HEK293T (cell line): Measurements from ENCODE around the gene EPHA5.

ENCODE experiments used
- CTCF ChIA-PET: fragments of 350-600 bp; formaldehyde crosslinking; extraction: SDS; loops from one replicate; lab custom pipeline; 2021; ENCODE audit warnings: antibody characterized with exemption, inconsistent platforms; lab: Yijun Ruan, JAX
- POLR2A ChIA-PET: fragments of 350-600 bp; formaldehyde crosslinking; extraction: SDS; loops from one replicate; lab custom pipeline; 2020; ENCODE audit warnings: antibody characterized with exemption, inconsistent platforms; lab: Yijun Ruan, JAX
- DNase-seq: peaks from one replicate; pipeline ENCODE4 v3.0.0; 2012; ENCODE audit warnings: mixed read lengths; ENCODE audit errors: extremely low spot score
- ARNT ChIP-seq: fragments of 450-650 bp; IDR thresholded peaks from 2 replicates; pipeline ENCODE4 v1.6.1; 2017; ENCODE audit warnings: mild to moderate bottlenecking
- BHLHE40 ChIP-seq: fragments of 450-650 bp; IDR thresholded peaks from 2 replicates; pipeline ENCODE4 v1.6.1; 2016; ENCODE audit warnings: mild to moderate bottlenecking, moderate library complexity, borderline replicate concordance
- CTBP1 ChIP-seq: fragments of 450-650 bp; IDR thresholded peaks from 2 replicates; pipeline ENCODE4 v1.6.1; 2016; ENCODE audit warnings: borderline replicate concordance
- ELF4 ChIP-seq: fragments of 450-650 bp; IDR thresholded peaks from 2 replicates; pipeline ENCODE4 v1.6.1; 2017; ENCODE audit warnings: antibody characterized with exemption
- FOXA1 ChIP-seq: fragments of 450-650 bp; IDR thresholded peaks from 2 replicates; pipeline ENCODE4 v1.6.1; 2016; ENCODE audit warnings: mild to moderate bottlenecking
- FOXK2 ChIP-seq: fragments of 450-650 bp; IDR thresholded peaks from 2 replicates; pipeline ENCODE4 v1.6.1; 2016; ENCODE audit warnings: mild to moderate bottlenecking
- FOXM1 ChIP-seq: fragments of 450-650 bp; IDR thresholded peaks from 2 replicates; pipeline ENCODE4 v1.6.1; 2017; ENCODE audit warnings: mild to moderate bottlenecking, borderline replicate concordance
- HDGF ChIP-seq: fragments of 450-650 bp; IDR thresholded peaks from 2 replicates; pipeline ENCODE4 v1.6.1; 2017; ENCODE audit warnings: antibody characterized with exemption, borderline replicate concordance
- L3MBTL2 ChIP-seq: fragments of 450-650 bp; conservative IDR thresholded peaks from 2 replicates; pipeline ENCODE4 v1.6.1; 2016; ENCODE audit warnings: mild to moderate bottlenecking
- LEF1 ChIP-seq: fragments of 450-650 bp; IDR thresholded peaks from 2 replicates; pipeline ENCODE4 v1.6.1; 2017; ENCODE audit warnings: mild to moderate bottlenecking, borderline replicate concordance
- NFRKB ChIP-seq: fragments of 450-650 bp; IDR thresholded peaks from 2 replicates; pipeline ENCODE4 v1.6.1; 2016; ENCODE audit warnings: mild to moderate bottlenecking, moderate library complexity
- PKNOX1 ChIP-seq: fragments of 450-650 bp; IDR thresholded peaks from 2 replicates; pipeline ENCODE4 v1.6.1; 2016
- SP1 ChIP-seq: fragments of 450-650 bp; IDR thresholded peaks from 2 replicates; pipeline ENCODE4 v1.6.1; 2017
- SUZ12 ChIP-seq: fragments of 450-650 bp; IDR thresholded peaks from 2 replicates; pipeline ENCODE4 v1.6.1; 2016; ENCODE audit warnings: mild to moderate bottlenecking
- TARDBP ChIP-seq: fragments of 450-650 bp; IDR thresholded peaks from 2 replicates; pipeline ENCODE4 v1.6.1; 2016
- ZNF384 ChIP-seq: fragments of 450-650 bp; IDR thresholded peaks from 2 replicates; pipeline ENCODE4 v1.6.1; 2016

EPHA5 gene

GRCh38 chr4:65646136-65646535, 24.2 kb downstream of the EPHA5 start:
- POLR2A ChIA-PET: no interaction called here
- CTCF ChIA-PET: no interaction called here

GRCh38 chr4:65645185-65645584, 25.1 kb downstream of the EPHA5 start:
- ChIA-PET POLR2A (no interaction called here), CTCF (no interaction called here)
- DNase-seq: no peak
- TF ChIP-seq FOXK2: no peak
- no peak for TF ChIP-seq ARNT

More at GRCh38 chr4:65646136-65646535, 24.2 kb downstream of the EPHA5 start:
- TF ChIP-seq FOXM1: no peak
- no peak for TF ChIP-seq NFRKB
- TF ChIP-seq ELF4: no peak
- no peak for TF ChIP-seq SP1
- no peak for DNase-seq

GRCh38 chr4:65635051-65635821, 35.1 kb downstream of the EPHA5 start:
- DNase-seq: no peak
- TF ChIP-seq HDGF (no peak), ELF4 (no peak), SUZ12 (no peak)
- CTCF ChIA-PET: no interaction called here
- POLR2A ChIA-PET: no interaction called here

- POLR2A ChIA-PET: no interaction called here
- DNase-seq: no peak
- TF ChIP-seq CTBP1 (no peak), FOXK2 (no peak), FOXA1 (no peak), BHLHE40 (no peak), SUZ12 (no peak), ELF4 (no peak), PKNOX1 (no peak), ARNT (no peak), TARDBP (no peak), L3MBTL2 (no peak), ZNF384 (no peak), FOXM1 (no peak), SP1 (no peak), NFRKB (no peak)
- CTCF ChIA-PET: no interaction called here
Observed at GRCh38 chr4:65624651-65625050, 45.6 kb downstream of the EPHA5 start.

GRCh38 chr4:65623506-65623905, 46.8 kb downstream of the EPHA5 start:
- DNase-seq: no peak
- POLR2A ChIA-PET: no interaction called here
- CTCF ChIA-PET: no interaction called here

GRCh38 chr4:65617416-65617815, 52.9 kb downstream of the EPHA5 start:
- CTCF ChIA-PET: no interaction called here
- POLR2A ChIA-PET: no interaction called here
- TF ChIP-seq FOXK2: no peak
- TF ChIP-seq FOXM1: no peak
- no peak for TF ChIP-seq TARDBP
- TF ChIP-seq PKNOX1: no peak
- no peak for TF ChIP-seq BHLHE40
- TF ChIP-seq LEF1: no peak
- TF ChIP-seq SP1: no peak
- TF ChIP-seq ZNF384: no peak
- no peak for TF ChIP-seq NFRKB
- TF ChIP-seq ARNT: no peak
- no peak for TF ChIP-seq L3MBTL2
- TF ChIP-seq HDGF: no peak
- TF ChIP-seq FOXA1: no peak
- no peak for TF ChIP-seq CTBP1
- no peak for TF ChIP-seq SUZ12
- no peak for TF ChIP-seq ELF4
- no peak for DNase-seq

More at GRCh38 chr4:65623506-65623905, 46.8 kb downstream of the EPHA5 start:
- TF ChIP-seq SUZ12: no peak
- no peak for TF ChIP-seq FOXK2
- no peak for TF ChIP-seq SP1
- no peak for TF ChIP-seq BHLHE40
- no peak for TF ChIP-seq NFRKB

GRCh38 chr4:65604515-65604914, 65.8 kb downstream of the EPHA5 start:
- no peak for DNase-seq
- ChIA-PET CTCF (no interaction called here), POLR2A (no interaction called here)
- TF ChIP-seq NFRKB: no peak
- no peak for TF ChIP-seq SP1
- no peak for TF ChIP-seq SUZ12
- no peak for TF ChIP-seq ZNF384
- no peak for TF ChIP-seq HDGF
- no peak for TF ChIP-seq FOXM1

GRCh38 chr4:65600656-65601055, 69.6 kb downstream of the EPHA5 start:
- ChIA-PET POLR2A (no interaction called here), CTCF (no interaction called here)
- TF ChIP-seq BHLHE40: no peak
- DNase-seq: no peak
